Panc1 (cell line): Measurements from ENCODE around the gene NOP16. TPM values are rescaled to one million over a fixed set of nuclear protein-coding genes. Genes with fewer than 3 reads are reported as not detected.
A peak's percentile ranks its signal among the peaks of the same experiment; 100 is the strongest.

Experiments
- ATAC-seq: fragments of 200-7000 bp; cut with Tn5 transposase; 2 replicates; pipeline ENCODE4 v1.9.1; 2020; ENCODE audit warnings: mild to moderate bottlenecking, moderate library complexity
- BruUV-seq: library from RNA; stranded (reverse); fragments of 400-500 nt; replicated peaks from 2 replicates; lab custom pipeline; 2021; lab: Mats Ljungman, UMichigan
- CTCF ChIA-PET: fragments of 300-600 bp; sonication (Branson Sonifier 250); formaldehyde crosslinking; loops from one replicate; lab custom pipeline; 2022; ENCODE audit warnings: antibody characterized with exemption; lab: Charles Lee
- POLR2A ChIA-PET: fragments of 300-600 bp; sonication (Branson Sonifier 250); formaldehyde crosslinking; loops from one replicate; lab custom pipeline; 2022; ENCODE audit warnings: antibody characterized with exemption; lab: Charles Lee
- DNase-seq: peaks from one replicate; pipeline ENCODE4 v3.0.0-alpha.2; 2010; ENCODE audit warnings: low read depth, low spot score
- H3K27ac ChIP-seq: 2 replicates; pipeline ENCODE4 v1.5.1; 2011; ENCODE audit warnings: mild to moderate bottlenecking, low read length, inconsistent platforms
- H3K27me3 ChIP-seq: fragments of 200-500 bp; sonication (Bioruptor generic); 2 replicates; pipeline ENCODE4 v1.6.0; 2014; ENCODE audit warnings: low read length, inconsistent platforms; ENCODE audit not compliant: control insufficient read depth, insufficient read depth
- H3K36me3 ChIP-seq: fragments of 200-500 bp; sonication (Bioruptor generic); 2 replicates; pipeline ENCODE4 v1.5.1; 2014; ENCODE audit warnings: inconsistent platforms, mild to moderate bottlenecking, low read length, moderate library complexity; ENCODE audit not compliant: control insufficient read depth, insufficient read depth
- H3K4me1 ChIP-seq: 2 replicates; pipeline ENCODE4 v1.5.1; 2011; ENCODE audit warnings: inconsistent platforms, mild to moderate bottlenecking, low read length, moderate library complexity; ENCODE audit not compliant: control insufficient read depth, insufficient read depth
- H3K4me3 ChIP-seq, 2 experiments: 2 replicates each; pipeline ENCODE4 v1.5.1; 2011 to 2012; ENCODE audit warnings: low read depth in 2 of 2, low read length in 2 of 2, mild to moderate bottlenecking in 2 of 2, inconsistent platforms in 1 of 2, moderate library complexity in 1 of 2
- H3K9me3 ChIP-seq: fragments of 200-500 bp; sonication (Bioruptor generic); 2 replicates; pipeline ENCODE4 v1.5.1; 2014; ENCODE audit warnings: low read depth, mild to moderate bottlenecking, inconsistent platforms, low read length, moderate library complexity; ENCODE audit not compliant: control insufficient read depth, insufficient read depth
- POLR2AphosphoS5 ChIP-seq: IDR thresholded peaks from 2 replicates; pipeline ENCODE4 v1.6.1; 2012; ENCODE audit warnings: mild to moderate bottlenecking, low read depth, low read length, moderate library complexity
- SIN3A ChIP-seq: IDR thresholded peaks from 2 replicates; pipeline ENCODE4 v1.6.1; 2012; ENCODE audit warnings: low read depth, mild to moderate bottlenecking, low read length, moderate library complexity, borderline replicate concordance; ENCODE audit not compliant: insufficient read depth
- TCF7L2 ChIP-seq: IDR thresholded peaks from 2 replicates; pipeline ENCODE4 v1.6.1; 2011; ENCODE audit warnings: mild to moderate bottlenecking, low read depth, low read length, inconsistent platforms
- in situ Hi-C: cut with HindIII; loops from 2 replicates; pipeline ENCODE4 v1.10.0; 2016; ENCODE audit warnings: low sequenced_read_pairs, low pct_unique_long_range_greater_than_20kb
- intact Hi-C: fragments of 100-400 bp; cut with micrococcal nuclease; formaldehyde crosslinking; loops from one replicate; pipeline ENCODE4 v1.10.0; 2022; ENCODE audit not compliant: unreplicated experiment
- total RNA-seq: library from RNA; stranded (reverse); gene quantifications from one replicate; pipeline ENCODE4 v1.2.1, GENCODE V29; 2021; ENCODE audit not compliant: unreplicated experiment
- TF ChIP-seq, protein P1 (sequence below), 2 experiments: IDR thresholded peaks; 2 replicates each; pipeline ENCODE4 v1.6.1; 2011 to 2012; ENCODE audit warnings: low read depth in 2 of 2, control low read depth in 1 of 2, low read length in 1 of 2, mild to moderate bottlenecking in 1 of 2, moderate library complexity in 1 of 2; ENCODE audit not compliant: insufficient read depth in 1 of 2
- TF ChIP-seq, protein P2 (sequence below): fragments of 450-650 bp; IDR thresholded peaks from 2 replicates; pipeline ENCODE4 v1.5.1; 2017; ENCODE audit warnings: mild to moderate bottlenecking

Gene NOP16
- total RNA-seq, 1 experiment from 2014 or later: 76.2 TPM

DNA sequence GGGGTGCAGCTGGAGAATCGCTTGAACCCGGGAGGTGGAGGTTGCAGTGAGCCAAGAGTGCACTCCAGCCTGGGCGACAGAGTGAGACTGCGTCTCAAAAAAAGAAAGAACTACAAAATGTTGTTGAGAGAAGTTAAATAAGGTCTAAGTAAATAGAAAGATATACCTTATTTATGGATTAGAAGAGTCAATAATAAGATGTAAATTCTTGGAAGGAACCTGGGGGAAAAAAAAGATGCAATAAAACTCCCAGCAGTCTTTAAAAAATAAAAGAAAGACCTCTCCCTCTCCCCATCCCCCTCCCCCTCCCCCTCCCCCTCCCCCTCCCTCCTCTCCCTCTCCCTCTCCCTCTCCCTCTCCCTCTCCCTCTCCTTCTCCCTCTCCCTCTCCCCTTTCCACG, 44.3 kb upstream of the NOP16 start:
- in situ Hi-C loops (no loop called here), intact Hi-C loops (no loop called here)
- DNase-seq: no peak
- Histone ChIP-seq H3K4me1 (peaks cover 16% of the 10 kb centered on the region), H3K27ac (no peak overlapping the region), H3K9me3 (no peaks in the 10 kb centered on the region), H3K4me3 (no peak overlapping the region), H3K27me3 (no peaks in the 10 kb centered on the region), H3K36me3 (no peaks in the 10 kb centered on the region)
- POLR2A ChIA-PET: no interaction called here
- BruUV-seq: no TSS peak
- CTCF ChIA-PET: no interaction called here
- TF ChIP-seq, protein P1, sequence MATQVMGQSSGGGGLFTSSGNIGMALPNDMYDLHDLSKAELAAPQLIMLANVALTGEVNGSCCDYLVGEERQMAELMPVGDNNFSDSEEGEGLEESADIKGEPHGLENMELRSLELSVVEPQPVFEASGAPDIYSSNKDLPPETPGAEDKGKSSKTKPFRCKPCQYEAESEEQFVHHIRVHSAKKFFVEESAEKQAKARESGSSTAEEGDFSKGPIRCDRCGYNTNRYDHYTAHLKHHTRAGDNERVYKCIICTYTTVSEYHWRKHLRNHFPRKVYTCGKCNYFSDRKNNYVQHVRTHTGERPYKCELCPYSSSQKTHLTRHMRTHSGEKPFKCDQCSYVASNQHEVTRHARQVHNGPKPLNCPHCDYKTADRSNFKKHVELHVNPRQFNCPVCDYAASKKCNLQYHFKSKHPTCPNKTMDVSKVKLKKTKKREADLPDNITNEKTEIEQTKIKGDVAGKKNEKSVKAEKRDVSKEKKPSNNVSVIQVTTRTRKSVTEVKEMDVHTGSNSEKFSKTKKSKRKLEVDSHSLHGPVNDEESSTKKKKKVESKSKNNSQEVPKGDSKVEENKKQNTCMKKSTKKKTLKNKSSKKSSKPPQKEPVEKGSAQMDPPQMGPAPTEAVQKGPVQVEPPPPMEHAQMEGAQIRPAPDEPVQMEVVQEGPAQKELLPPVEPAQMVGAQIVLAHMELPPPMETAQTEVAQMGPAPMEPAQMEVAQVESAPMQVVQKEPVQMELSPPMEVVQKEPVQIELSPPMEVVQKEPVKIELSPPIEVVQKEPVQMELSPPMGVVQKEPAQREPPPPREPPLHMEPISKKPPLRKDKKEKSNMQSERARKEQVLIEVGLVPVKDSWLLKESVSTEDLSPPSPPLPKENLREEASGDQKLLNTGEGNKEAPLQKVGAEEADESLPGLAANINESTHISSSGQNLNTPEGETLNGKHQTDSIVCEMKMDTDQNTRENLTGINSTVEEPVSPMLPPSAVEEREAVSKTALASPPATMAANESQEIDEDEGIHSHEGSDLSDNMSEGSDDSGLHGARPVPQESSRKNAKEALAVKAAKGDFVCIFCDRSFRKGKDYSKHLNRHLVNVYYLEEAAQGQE (IDR thresholded peaks at IDR 0.05; ENCODE audit: insufficient read depth in 1 of 2, low read depth in 2 of 2, low read length in 1 of 2): no peak
- TF ChIP-seq POLR2AphosphoS5 (no peak), SIN3A (no peak), TCF7L2 (no peak)
- TF ChIP-seq, protein P2, sequence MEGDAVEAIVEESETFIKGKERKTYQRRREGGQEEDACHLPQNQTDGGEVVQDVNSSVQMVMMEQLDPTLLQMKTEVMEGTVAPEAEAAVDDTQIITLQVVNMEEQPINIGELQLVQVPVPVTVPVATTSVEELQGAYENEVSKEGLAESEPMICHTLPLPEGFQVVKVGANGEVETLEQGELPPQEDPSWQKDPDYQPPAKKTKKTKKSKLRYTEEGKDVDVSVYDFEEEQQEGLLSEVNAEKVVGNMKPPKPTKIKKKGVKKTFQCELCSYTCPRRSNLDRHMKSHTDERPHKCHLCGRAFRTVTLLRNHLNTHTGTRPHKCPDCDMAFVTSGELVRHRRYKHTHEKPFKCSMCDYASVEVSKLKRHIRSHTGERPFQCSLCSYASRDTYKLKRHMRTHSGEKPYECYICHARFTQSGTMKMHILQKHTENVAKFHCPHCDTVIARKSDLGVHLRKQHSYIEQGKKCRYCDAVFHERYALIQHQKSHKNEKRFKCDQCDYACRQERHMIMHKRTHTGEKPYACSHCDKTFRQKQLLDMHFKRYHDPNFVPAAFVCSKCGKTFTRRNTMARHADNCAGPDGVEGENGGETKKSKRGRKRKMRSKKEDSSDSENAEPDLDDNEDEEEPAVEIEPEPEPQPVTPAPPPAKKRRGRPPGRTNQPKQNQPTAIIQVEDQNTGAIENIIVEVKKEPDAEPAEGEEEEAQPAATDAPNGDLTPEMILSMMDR: no peak
- ATAC-seq: no peak

DNA sequence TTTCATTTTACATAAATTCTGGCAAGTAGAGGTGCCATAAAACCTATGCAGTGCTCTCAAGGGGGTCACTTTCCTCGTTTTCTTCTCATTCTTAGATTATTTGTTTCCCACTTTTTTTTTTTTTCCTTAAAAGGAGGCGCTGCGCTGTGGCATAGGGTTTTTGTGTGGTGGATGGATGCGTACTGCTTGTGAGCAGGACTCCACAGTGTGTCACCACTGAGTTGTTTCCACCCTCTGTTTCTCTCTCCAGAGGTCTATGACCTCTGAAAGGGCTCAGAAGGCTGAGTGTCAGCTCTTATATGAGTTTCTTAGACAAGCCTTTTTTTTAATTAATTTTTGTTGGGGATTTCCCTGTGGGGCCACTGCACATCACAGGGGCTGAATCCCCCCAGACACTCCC, 41.6 kb upstream of the NOP16 start:
- BruUV-seq: no TSS peak
- ATAC-seq (peak; percentile 95), DNase-seq (no peak)
- peaks cover 10% of the 10 kb centered on the region for H3K4me1 ChIP-seq
- H3K27ac ChIP-seq: peak overlapping the region; percentile 76
- POLR2A ChIA-PET: no interaction called here
- no peaks in the 10 kb centered on the region for H3K9me3 ChIP-seq
- TF ChIP-seq, protein P2: peak; percentile 72
- TF ChIP-seq, protein P1 (IDR thresholded peaks at IDR 0.05; ENCODE audit: insufficient read depth in 1 of 2, low read depth in 2 of 2, low read length in 1 of 2): no peak
- no peak for TF ChIP-seq POLR2AphosphoS5
- intact Hi-C loops (no loop called here), in situ Hi-C loops (no loop called here)
- no peak overlapping the region for H3K4me3 ChIP-seq
- H3K27me3 ChIP-seq: no peaks in the 10 kb centered on the region
- H3K36me3 ChIP-seq: no peaks in the 10 kb centered on the region
- CTCF ChIA-PET: no interaction called here
